Fibroblast of skin of scalp (primary cell): ENCODE data around the gene PROX2.

Experiments used
- DNase-seq: peaks from one replicate; pipeline ENCODE4 v3.0.0-alpha.2; 2013

The PROX2 gene

GRCh38 chr14:74841230-74842207, 34.4 kb downstream of the PROX2 start:
- DNase-seq = no peak

DNA sequence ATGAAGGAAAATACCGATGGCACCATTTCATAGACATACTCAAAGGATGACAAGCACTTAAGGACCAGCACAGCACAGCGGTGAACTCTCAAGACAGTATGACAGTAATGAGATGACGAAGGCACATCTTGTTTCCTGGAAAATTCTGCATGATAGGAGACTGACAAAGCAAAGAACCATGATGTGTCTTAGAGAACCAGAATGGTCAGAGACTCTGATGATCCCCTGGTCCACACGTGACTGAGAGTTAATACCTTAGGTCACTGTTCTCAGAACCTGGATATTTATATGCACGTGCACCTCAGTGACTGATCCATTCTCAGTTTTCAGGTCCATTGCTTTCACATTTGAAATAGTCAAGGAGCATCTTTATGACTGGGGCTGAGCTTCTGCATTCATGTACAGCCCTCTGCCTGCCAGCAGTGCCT, 35.3 kb downstream of the PROX2 start:
- DNase-seq = no peak

GRCh38 chr14:74838166-74838565, 37.8 kb downstream of the PROX2 start:
- no peak for DNase-seq

- DNase-seq = no peak
Observed at GRCh38 chr14:74836251-74836960, 39.5 kb downstream of the PROX2 start.

GRCh38 chr14:74835645-74836250, 40.2 kb downstream of the PROX2 start:
- no peak for DNase-seq

DNA sequence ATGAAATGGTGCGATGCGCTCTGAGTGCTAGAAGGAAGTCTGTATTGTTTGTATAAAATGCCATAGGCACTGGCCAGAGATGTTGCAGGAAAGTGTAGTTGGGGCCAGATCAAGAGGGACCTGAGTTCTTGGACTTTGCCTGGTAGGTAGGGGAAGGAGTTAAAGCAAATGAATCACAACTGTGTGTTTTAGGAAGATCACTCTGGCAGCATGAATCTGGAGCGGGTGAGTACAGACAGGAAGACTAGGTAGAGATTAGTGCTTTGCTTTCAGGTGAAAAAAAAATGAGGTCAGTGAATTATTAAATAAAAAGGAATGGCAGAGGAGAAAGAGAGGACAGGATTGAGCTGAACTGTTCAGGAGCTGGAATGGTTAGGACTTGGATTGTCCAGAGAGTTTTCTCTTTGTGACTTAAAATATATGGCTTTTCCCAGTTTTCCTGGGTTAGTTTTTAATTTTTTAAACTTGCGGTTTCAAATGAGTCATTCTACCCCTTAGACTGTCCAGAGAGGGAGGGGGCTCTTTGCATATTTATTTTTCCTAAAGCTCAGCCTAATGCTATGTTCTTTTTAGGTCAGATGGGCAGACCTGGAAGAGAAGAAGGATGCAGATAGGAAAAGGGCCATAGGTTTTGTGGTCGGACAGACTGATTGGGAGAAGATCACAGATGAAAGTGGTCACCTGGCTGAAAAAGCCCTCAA, 41.1 kb downstream of the PROX2 start:
- peak; percentile 34 for DNase-seq

DNA sequence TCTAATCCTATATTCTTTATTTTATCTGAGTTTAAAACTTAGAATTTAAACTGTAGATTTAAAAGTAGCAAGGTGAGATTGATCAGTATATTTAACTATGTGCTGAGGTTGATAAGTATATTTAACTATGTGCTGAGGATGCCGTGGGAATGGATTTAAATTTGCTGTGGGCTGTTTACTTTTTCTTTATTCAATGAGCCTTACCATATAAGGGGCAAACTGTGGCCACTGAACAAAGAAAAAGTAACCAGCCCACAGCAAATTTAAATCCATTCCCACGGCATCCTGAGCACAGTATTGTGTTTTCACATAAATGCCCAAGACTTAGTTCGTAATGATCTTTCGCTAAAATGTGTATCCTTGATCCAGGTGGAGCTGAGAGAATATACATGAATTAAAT, 43.1 kb downstream of the PROX2 start:
- no peak for DNase-seq

DNA sequence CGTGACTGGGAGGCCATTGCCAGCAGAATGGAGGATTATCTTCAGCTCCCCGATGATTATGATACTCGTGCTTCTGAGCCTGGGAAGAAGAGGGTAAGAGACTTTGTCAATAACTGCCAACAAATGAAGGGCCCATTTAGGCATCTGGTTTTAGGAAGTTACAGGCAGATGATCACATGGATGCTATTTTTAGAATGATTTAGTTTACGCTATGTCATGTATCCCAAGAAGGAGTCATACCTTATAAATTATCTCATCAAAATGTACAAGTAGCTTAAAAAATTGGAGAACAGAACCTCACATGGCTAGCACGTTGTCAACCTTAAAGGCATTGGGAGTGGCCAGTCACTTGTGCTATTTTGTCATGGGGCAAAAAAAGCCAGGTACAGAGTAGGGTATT, 46.7 kb downstream of the PROX2 start:
- no peak for DNase-seq

DNA sequence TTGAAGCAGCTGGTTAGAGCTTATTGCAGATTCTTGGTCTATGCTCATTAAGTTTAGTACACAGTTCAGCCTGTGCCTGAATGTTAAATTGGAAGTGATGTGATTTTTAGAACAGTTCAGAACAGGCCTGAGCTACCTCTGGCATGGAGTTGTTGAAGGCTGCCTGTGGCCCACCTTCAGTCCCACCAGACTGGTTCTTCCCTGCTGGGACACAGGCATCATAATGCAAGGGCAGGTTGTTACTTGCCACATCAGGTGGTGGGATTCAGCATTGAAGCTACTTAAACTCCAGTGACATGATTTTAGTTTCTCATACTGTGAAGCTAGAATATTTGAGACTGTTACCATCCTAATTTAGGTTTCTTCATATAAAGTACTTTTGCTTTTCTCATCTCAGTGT, 49.4 kb downstream of the PROX2 start:
- DNase-seq = no peak
